Measurements from ENCODE around the gene IMPG1. TPM values are rescaled to one million over a fixed set of nuclear protein-coding genes. Genes with fewer than 3 reads are reported as not detected.
A peak's percentile ranks its signal among the peaks of the same experiment; 100 is the strongest.

The IMPG1 gene
- total and polyA plus RNA-seq, 2 of the 13 experiments (the other 11 are each of a cell fraction or from before 2014, with no cell fraction given): not detected

DNA sequence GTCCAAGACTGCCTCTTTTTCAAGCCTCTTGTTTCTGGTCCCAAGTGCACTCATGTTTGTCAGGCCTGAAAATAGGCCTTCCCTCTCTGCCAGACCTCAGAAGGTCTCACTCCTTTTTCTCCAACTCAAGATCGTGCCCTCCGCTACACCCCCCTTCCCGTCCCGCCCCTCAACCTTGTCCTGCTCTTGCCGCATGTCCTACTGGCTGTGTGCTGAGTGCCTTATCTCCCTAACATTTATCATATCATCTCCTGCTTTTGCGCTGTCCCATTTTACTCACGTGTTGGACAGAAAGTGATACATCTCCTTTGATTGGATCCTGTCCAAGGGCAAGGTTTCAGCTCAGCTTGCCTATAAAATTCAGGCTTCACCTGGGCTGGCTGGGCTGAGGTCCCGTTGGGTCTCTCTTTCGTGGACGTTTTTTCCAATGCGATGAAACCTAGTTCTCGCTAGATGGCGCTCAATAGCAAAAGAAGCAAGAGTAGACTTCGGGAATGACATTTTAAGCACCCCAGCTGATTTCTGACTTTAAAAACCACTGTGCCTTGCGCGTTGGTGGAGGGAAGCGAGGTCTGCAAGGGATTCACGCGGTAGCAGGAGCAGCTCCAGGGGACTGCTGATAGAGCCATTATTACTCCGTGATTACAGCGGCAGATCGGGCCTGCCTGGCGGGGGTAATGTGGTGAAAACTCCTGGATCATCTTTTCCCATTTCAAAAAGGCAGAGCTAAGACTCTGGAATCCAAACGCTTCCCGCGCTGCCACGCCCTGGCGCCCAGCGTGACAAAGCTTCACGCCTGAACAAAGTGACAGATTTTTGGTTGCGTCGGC lies 137.6 kb downstream of the IMPG1 start:
- POLR2A ChIA-PET: no interaction called here
- DNase-seq (ENCODE audit: low spot score): peak; percentile 70
- in situ Hi-C loops (cut with HindIII; ENCODE audit: extremely low pct_ligation_motif_present, low pct_unique_long_range_greater_than_20kb): loop anchor here (5.0 to 25.0 kb wide), 2 partner anchors 927 to 1522 kb away; no protein-coding TSS in a partner anchor
- Histone ChIP-seq H3K79me2 (ENCODE audit: insufficient read depth, low read length) (no peaks in the 10 kb centered on the region), H3K9ac (ENCODE audit: insufficient read depth, low read depth, low read length) (no peak overlapping the region), H3K9me3 (ENCODE audit: low read length) (no peaks in the 10 kb centered on the region), H3K4me2 (ENCODE audit: low read depth, low read length) (peak overlapping the region; percentile 81), H2AFZ (ENCODE audit: low read length) (no peak overlapping the region), H3K4me3 (replicated peaks in 1 of 3; ENCODE audit: insufficient read depth in 1 of 3, low read depth in 2 of 3, low read length in 3 of 3) (peak overlapping the region in 1 of 3 experiments; percentile 53; a peak in 1 of 6 replicates), H4K20me1 (ENCODE audit: insufficient read depth, low read length) (no peaks in the 10 kb centered on the region), H3K27me3 (ENCODE audit: control insufficient read depth in 1 of 2, insufficient read depth in 2 of 2, low read length in 2 of 2) (peaks cover 0 to 3% of the 10 kb centered on the region in 2 experiments; a peak in 1 of 5 replicates), H3K36me3 (replicated peaks in 1 of 2; ENCODE audit: control insufficient read depth in 1 of 2, insufficient read depth in 2 of 2, low read length in 2 of 2) (no peaks in the 10 kb centered on the region), H3K27ac (ENCODE audit: extremely low read length, insufficient read depth, low read length) (no peak overlapping the region), H3K4me1 (ENCODE audit: insufficient read depth, low read length) (peaks cover 14% of the 10 kb centered on the region; the same call in 1 of the 2 replicates)
- peak; percentile 86 for FAIRE-seq
- intact Hi-C loops (cut with micrococcal nuclease; ENCODE audit: unreplicated experiment): loop anchor here (1.0 to 10.0 kb wide), 4 partner anchors 416 to 942 kb away; no protein-coding TSS in a partner anchor
- CTCF ChIA-PET (ENCODE audit: low intra/inter-chr PET ratio, low total read pairs): interaction anchor here (0.7 kb wide), 1 partner anchor 1522 kb away, joined by 3 read pairs; no protein-coding TSS in a partner anchor
- peak; percentile 81 for ATAC-seq
- BruUV-seq (replicated peaks): no TSS peak
- WGBS (ENCODE audit: low lambda C conversion rate): 7% methylated on average over 32 of the region's 32 CpGs
- TF ChIP-seq SMC3 (IDR thresholded peaks at IDR 0.05; ENCODE audit: low read length) (peak; percentile 60; the same call in 1 of the 2 replicates), FOSL1 (CRISPR knock-in tag; IDR thresholded peaks at IDR 0.05; ENCODE audit: borderline replicate concordance) (peak; percentile 29; the same call in 1 of the 2 replicates), SAP130 (CRISPR knock-in tag; IDR thresholded peaks at IDR 0.05; ENCODE audit: low read depth) (0 out of 2 replicates have a peak, but pooled peaks have one; percentile 12), ZNF232 (CRISPR knock-in tag; IDR thresholded peaks at IDR 0.05; ENCODE audit: borderline replicate concordance) (no peak), STAG1 (CRISPR knock-in tag; IDR thresholded peaks at IDR 0.05) (peak; percentile 75), RAD21 (CRISPR knock-in tag; IDR thresholded peaks at IDR 0.05) (peak; percentile 62), ZNF883 (CRISPR knock-in tag; IDR thresholded peaks at IDR 0.05; ENCODE audit: not compliant biosample characterization) (peak; percentile 50), ZNF501 (CRISPR knock-in tag; IDR thresholded peaks at IDR 0.05) (peak; percentile 71), MXI1 (IDR thresholded peaks at IDR 0.05; ENCODE audit: borderline replicate concordance, low read depth, low read length) (no peak)
- TF ChIP-seq, protein P1, sequence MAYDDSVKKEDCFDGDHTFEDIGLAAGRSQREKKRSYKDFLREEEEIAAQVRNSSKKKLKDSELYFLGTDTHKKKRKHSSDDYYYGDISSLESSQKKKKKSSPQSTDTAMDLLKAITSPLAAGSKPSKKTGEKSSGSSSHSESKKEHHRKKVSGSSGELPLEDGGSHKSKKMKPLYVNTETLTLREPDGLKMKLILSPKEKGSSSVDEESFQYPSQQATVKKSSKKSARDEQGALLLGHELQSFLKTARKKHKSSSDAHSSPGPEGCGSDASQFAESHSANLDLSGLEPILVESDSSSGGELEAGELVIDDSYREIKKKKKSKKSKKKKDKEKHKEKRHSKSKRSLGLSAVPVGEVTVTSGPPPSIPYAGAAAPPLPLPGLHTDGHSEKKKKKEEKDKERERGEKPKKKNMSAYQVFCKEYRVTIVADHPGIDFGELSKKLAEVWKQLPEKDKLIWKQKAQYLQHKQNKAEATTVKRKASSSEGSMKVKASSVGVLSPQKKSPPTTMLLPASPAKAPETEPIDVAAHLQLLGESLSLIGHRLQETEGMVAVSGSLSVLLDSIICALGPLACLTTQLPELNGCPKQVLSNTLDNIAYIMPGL (CRISPR knock-in tag; IDR thresholded peaks at IDR 0.05; ENCODE audit: borderline replicate concordance in 1 of 2, low read depth in 1 of 2): 0 out of 4 replicates have a peak, but pooled peaks of 1 of the 2 experiments have one; percentile 30
- TF ChIP-seq, protein P2, sequence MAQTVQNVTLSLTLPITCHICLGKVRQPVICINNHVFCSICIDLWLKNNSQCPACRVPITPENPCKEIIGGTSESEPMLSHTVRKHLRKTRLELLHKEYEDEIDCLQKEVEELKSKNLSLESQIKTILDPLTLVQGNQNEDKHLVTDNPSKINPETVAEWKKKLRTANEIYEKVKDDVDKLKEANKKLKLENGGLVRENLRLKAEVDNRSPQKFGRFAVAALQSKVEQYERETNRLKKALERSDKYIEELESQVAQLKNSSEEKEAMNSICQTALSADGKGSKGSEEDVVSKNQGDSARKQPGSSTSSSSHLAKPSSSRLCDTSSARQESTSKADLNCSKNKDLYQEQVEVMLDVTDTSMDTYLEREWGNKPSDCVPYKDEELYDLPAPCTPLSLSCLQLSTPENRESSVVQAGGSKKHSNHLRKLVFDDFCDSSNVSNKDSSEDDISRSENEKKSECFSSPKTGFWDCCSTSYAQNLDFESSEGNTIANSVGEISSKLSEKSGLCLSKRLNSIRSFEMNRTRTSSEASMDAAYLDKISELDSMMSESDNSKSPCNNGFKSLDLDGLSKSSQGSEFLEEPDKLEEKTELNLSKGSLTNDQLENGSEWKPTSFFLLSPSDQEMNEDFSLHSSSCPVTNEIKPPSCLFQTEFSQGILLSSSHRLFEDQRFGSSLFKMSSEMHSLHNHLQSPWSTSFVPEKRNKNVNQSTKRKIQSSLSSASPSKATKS (CRISPR knock-in tag; IDR thresholded peaks at IDR 0.05): no peak
- TF ChIP-seq, protein P3, sequence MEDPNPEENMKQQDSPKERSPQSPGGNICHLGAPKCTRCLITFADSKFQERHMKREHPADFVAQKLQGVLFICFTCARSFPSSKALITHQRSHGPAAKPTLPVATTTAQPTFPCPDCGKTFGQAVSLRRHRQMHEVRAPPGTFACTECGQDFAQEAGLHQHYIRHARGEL (CRISPR knock-in tag; IDR thresholded peaks at IDR 0.05): no peak
- TF ChIP-seq, protein P4, sequence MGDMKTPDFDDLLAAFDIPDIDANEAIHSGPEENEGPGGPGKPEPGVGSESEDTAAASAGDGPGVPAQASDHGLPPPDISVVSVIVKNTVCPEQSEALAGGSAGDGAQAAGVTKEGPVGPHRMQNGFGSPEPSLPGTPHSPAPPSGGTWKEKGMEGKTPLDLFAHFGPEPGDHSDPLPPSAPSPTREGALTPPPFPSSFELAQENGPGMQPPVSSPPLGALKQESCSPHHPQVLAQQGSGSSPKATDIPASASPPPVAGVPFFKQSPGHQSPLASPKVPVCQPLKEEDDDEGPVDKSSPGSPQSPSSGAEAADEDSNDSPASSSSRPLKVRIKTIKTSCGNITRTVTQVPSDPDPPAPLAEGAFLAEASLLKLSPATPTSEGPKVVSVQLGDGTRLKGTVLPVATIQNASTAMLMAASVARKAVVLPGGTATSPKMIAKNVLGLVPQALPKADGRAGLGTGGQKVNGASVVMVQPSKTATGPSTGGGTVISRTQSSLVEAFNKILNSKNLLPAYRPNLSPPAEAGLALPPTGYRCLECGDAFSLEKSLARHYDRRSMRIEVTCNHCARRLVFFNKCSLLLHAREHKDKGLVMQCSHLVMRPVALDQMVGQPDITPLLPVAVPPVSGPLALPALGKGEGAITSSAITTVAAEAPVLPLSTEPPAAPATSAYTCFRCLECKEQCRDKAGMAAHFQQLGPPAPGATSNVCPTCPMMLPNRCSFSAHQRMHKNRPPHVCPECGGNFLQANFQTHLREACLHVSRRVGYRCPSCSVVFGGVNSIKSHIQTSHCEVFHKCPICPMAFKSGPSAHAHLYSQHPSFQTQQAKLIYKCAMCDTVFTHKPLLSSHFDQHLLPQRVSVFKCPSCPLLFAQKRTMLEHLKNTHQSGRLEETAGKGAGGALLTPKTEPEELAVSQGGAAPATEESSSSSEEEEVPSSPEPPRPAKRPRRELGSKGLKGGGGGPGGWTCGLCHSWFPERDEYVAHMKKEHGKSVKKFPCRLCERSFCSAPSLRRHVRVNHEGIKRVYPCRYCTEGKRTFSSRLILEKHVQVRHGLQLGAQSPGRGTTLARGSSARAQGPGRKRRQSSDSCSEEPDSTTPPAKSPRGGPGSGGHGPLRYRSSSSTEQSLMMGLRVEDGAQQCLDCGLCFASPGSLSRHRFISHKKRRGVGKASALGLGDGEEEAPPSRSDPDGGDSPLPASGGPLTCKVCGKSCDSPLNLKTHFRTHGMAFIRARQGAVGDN (CRISPR knock-in tag; IDR thresholded peaks at IDR 0.05): peak; percentile 34; the same call in 1 of the 2 replicates
